CD4-positive, alpha-beta T cell treated with Interferon gamma for 1 hour (primary cell): ENCODE measurements around the gene CRAT.
"Not testable (repeated sequence)": the region's sequence is repeated elsewhere in the genome, so short reads cannot be mapped to it uniquely, and the experiment has no call there.

ENCODE experiments used
- DNase-seq: peaks from one replicate; pipeline ENCODE4 v3.0.0-alpha.2; 2020

Gene CRAT

DNA sequence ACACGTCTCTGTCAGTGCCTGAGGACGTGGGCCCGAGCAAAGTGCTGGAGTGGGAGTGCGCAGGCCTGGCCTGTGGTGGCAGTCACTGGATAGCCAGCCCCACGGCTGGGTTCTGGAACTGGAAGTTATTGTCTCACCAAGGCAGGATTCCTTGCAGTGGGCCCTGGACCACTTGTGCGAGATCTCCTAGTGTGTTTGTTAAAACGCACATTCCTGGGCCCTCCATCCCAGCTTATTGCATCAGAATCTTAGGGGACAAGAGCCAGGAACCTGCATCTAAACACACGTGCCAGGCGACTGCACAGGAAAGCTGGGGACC lies 27.5 kb upstream of the CRAT start:
- DNase-seq = no peak

DNA sequence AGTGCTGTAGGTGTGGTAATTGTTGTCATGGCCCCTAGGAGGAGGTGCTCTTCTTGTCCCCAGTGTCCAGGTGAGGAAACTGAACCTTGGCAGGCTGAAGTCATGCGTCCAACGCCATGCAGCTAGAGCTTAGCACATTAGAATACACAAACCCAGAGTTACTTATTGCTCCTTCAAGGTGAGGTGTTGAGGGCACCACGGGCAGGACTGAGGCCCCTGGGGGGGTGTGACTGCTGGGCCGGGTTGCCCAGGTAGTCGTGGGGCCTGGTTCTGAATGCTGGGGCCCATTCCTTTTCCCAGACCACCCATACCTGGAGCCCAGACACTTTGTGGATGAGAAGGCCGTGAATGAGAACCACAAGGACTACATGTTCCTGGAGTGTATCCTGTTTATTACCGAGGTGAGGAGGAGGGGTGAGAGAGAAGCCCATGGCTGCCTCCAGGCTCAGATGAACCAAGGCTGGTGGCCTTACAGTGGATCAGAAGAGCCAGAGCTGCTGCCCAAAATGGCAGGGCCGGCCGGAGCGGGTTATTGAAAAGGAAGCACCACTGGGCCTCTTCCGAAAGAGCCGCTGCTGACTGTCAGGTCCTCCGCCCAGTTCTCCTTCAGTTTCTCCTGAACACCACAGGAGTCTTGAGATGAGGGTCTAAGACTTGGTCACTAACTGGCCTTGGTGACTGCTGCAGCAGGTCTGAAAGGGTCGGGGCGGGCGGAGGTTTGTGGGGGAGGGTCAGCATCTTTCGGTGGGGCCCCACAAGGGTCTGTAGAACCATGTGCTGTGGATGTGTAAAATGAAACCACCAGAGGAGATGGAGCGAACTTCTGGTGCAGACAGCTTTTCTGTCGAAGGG lies 26.9 kb upstream of the CRAT start:
- no peak for DNase-seq

DNA sequence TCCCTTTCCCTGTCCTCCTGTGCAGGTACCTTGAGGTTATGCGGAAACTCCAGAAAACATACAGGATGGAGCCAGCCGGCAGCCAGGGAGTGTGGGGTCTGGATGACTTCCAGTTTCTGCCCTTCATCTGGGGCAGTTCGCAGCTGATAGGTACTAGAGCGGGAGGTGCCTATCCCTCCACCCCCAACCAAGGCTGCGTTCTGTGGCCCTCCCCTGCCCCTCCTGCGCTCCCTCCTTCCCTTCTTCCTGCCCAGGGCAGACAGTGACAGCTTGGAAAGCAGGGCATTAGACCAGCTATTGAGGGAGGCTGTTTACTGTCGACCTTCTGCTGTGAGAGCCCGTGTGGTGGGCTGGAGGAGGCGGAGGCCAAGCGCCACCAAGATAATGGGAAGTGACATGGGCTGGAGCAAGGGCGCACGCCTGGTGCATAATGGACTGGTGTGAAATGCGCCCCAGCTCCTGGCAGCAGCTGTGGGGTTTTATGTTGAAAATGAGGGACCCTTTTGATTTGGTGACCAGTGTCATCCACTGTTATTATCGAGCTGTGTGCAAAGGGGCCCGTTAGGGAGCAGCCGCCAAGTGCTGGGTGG lies 25.9 kb upstream of the CRAT start:
- DNase-seq = no peak

DNA sequence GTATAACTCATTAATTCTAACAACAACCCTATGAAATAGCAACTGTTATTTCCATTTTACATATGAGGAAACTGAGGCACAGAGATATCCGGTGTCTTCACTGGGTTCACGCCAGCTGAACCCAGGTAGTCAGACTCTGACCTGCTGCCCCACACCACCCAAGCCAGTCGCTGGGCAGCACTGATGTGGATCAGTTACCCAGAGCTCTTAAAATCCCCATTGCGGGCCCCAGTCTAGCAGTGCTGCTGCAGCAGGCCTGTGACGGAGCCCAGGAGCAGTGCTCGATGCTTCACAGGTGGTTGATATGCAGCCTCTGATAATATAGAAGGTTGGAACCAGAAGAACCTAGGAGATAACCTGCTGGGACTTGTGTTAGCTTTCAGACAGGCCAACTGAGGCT lies 24.9 kb upstream of the CRAT start:
- no peak for DNase-seq

DNA sequence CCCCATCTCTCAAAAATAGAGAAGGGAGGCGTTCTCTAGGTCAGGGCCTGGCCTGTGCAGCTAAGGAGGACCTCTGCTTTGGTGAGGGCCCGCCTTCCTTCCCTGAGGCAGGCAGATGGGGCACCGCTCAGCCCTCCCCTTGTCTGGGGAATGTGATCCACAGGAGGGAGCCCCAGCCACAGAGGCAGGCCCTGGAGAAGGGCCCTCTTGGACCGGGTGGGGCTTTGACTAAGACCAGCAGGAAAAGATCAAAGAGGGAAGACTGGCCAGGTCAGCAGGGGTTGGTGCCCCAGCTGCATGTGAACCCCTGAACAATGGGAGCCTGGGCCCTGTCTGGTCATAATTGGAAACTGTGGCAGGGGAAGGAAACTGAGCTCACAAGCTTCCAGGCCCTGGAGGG lies 22.5 kb upstream of the CRAT start:
- DNase-seq = no peak

DNA sequence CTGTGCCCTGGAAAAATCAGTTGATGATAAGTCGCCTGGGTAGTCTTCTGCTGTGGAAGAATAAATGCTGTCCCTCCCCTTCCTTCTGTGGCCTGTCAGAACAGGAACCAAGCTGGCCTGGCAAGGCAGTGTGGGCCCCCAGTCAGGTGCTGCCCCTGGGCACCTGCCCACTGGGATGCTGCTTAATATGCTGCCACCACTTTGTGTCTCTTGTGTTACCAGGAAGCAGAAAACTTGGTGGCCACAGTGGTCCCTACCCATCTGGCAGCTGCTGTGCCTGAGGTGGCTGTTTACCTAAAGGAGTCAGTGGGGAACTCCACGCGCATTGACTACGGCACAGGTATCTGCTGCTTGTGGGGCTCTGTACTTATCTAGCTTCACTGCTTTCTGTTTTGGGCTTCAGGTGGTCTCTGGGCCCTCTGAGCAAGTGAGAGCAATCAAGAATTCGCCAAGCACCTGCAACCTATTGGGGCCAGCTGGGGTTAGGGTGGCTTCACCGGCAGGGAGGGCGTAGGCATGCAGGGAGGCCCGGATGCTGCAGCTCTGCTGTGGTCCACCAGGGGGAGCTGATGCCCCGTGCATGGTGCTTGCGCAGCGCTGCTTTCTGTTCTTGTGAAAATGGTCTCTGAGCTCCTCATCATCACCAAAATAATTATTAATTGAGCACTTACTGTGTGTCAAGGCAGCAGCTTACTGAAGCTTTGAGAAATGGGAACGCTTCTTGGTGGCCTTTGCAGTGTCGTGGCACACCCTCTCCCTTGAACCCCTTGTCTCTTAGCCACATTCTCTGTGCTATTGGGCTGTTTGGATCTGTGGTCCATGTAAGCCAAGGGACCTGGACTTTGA lies 20.9 kb upstream of the CRAT start:
- DNase-seq = peak; percentile 81

DNA sequence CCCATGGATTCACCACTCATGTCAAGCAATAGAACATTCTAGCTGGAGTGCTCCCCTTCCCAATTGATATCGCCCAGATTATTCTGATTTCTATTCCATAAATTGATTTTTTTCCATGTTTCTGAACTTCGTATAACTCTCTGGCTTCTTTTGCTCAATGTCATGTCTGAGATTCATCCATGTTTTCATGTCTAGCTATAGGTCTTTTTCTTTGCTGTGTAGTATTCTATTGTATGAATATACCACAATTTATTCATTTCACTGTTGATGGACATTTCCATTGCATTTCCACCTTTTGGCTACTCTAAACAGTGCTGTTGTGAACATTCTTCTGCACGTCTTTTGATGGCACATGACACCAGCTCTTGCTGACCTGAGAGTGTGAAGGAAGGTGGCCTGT lies 20.2 kb upstream of the CRAT start:
- DNase-seq = no peak

DNA sequence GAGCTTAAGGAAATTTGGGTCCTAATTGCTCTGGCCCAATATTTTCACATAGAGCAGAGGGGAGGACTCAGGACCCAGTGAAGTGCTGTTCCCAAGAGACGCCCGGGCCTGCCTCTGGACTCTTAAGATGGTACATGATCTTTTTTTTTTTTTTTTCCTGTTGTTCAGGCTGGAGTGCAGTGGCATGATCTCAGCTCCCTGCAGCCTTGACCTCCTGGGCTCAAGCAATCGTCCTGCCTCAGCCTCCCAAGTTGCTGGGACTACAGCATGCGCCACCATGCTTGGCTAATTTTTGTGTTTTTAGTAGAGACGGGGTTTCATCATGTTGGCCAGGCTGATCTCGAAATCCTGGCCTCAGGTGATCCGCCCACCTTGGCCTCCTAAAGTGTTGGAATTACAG lies 19.7 kb upstream of the CRAT start:
- not testable (repeated sequence) for DNase-seq

DNA sequence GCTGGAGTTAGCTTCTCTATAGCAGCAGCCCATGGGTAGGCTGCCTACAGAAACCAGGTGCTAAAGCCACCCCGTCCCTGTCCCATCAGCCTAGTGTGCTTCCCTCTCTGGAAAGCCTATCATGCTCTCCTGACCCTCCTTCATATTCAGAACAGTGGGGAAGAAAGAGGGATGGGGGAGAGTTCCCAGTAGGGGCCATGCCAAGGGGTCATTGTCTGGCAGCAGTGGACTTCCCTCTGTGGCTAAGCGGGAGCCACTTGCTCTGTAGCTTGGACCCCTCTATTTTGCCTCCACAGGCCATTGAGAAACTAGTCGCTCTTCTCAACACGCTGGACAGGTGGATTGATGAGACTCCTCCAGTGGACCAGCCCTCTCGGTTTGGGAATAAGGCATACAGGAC lies 18.1 kb upstream of the CRAT start:
- DNase-seq = no peak

DNA sequence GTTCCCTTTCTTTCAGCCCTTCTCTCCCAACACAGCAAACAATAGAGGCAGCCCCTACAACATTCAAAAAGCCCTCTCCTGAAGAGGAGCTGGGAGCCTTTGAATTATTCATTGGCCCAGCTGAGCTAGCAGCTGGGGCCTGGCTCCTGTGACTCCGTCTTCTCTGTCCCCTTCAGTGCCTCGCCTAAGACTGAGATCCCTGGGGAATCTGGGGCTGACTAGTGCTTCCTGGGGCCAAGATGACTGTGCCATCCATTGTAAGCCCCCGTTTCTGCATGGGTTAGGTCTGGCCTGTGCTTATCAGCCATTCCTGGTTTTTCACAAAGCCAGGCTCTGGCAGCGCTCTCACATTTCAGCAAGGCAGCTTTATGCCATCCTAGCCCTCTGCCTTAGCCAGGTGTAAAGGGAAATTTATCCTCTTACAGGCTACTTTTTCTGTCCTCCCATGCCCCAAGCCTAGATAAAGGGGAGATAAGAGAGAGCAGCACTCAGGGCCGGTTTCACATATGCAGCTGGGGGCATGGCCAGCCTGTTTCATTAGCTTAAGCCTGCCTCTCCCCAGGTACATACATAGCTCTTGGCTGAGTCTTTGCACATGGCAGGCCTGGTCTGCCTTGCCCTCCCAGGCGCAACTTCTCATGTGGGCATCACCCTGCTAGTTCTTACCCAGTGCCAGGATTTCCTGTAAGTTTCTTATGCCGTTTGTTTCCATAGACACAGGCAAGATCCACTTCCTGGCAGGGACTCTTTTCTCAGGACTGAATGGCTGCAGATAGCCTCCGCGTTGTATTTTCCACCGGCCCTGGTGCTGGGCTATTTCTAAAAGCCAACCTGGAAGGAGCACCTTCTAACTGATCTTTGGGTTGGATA lies 16.4 kb upstream of the CRAT start:
- DNase-seq = no peak

DNA sequence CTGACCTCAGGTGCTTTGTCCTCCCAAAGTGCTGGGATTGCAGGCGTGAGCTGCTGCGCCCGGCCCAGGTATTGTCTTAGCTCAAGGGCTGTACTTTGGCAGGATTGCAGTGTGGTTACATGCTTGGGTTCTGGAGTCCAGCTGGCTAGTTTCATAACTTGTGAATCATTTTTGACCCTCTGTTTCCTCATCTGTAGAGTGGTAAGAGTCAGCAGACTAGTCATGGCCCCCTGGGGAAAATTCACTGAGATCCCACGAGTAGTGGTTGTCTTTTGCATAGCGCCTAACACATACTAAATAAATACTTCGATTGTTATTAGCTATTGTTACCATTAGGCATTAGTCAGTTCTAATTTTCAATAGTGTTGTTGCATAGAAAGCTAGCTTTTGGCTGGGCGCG lies 14.9 kb upstream of the CRAT start:
- no peak for DNase-seq

DNA sequence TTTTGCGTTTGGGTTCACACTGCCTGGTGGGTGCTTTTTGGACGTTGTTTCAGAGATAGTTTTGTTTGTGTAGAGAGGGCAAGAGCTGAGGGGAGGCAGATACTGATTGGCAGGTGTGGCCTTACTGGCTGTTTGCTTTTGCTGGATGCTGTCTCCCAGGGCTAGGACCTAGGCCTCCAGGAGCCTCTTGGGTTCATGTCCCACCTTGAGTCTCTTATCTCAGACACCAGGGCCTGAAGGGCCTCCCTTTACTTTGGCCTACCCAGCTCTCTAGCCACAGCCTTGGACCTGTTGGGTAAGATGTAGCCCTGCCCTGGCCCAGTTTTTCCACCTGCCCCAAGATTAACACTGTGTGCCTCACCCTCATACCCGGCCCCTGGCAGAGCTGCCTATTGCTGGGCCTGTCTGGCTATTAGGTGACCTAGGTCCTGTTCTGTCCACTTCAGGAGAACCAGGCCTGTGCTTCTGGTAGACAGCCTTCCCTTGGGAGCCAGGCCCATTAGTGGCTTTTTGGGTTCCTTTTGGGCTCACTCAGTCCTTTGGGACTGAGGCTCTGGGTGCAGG lies 14.0 kb upstream of the CRAT start:
- DNase-seq = no peak

DNA sequence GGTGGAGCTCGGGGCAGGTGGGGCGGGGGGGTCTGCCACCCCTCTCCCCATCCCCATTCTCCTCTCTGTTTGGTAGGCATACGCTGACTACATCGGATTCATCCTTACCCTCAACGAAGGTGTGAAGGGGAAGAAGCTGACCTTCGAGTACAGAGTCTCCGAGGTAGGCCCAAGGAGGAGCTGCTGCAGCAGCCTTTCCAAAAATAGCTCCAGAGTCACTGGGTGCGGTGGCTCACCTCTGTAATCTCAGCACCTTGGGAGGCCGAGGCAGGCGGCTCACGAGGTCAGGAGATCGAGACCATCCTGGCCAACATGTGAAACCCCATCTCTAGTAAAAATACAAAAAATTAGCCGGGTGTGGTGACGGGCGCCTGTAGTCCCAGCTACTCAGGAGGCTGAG lies 12.4 kb upstream of the CRAT start:
- not testable (repeated sequence) for DNase-seq

DNA sequence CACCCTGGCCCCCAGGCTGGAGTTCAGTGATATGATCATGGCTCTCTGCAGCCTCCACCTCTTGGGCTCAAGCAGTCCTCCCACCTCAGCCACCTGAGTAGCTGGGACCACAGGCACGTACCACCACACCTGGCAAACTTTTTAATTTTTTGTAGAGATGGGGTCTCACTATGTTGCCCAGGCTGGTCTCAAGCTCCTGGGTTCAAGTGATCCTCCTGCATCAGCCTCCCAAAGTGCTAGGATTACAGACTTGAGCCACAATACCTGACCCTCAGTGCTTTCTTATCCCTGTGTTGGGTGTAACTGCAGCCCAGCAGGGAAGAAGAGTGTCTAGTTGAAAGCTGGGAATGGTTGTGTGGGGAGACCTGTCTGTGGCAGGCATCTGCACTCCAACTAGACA lies 11.5 kb upstream of the CRAT start:
- no peak for DNase-seq

DNA sequence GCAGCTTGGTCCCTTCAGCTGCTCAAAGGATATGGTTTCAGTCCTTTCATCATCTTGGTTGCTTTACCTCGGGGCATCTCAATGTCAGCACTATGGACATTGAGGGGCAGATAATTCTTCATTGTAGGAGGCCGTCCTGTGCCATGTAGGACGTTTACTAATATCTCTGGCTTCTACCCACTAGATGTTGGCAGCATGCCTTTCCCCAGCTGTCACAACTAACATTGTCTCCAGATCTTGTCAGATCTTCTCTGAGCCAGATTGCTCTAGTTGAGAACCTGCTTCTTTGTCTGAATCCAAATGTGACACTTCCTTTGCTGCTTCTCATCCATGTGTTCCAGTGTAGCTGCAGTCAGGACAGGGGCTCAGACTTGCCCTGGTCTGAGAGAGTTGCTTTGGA lies 10.9 kb upstream of the CRAT start:
- no peak for DNase-seq

DNA sequence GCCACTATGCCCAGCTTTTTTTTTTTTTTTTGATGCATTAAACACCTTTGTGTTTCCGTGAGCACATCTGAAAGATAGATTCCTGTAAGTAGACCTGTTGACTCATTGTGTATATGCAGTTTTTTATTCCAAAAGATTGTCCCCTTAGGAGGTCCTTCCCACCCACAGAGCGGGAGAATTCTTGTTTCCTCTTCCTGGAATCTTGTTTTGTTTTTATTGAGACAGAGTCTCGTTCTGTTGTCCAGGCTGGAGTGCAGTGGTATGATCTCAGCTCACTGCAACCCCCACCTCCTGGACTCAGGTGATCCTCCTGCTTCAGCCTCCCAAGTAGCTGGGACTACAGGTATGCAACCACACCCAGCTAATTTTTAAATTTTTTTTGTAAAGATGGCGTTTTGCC lies 8.2 kb upstream of the CRAT start:
- no peak for DNase-seq

DNA sequence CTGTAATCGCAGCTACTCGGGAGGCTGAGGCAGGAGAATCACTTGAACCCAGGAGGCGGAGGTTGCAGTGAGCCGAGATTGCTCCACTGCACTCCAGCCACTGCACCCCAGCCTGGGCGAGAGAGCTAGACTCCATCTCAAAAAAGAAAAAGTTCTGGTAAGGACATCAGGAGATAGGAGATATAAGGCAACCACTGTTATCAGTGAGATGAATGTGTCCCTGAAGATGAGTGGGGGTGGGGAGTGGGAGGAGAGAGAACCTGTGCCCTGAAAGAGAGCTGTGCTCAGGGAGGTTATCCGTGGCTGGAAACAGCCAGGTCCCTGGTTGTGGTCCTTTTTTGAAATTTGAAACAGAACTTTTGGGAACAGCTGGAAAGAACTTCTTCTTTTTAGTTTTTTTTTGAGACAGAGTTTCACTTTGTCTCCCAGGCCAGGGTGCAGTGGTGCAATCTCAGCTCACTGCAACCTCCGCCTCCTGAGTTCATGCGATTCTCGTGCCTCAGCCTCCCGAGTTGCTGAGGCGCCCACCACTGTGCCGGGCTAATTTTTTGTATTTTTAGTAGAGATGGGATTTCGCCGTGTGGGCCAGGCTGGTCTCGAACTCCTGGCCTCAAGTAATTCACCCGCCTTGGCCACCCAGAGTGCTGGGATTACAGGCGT lies 3.2 kb upstream of the CRAT start:
- DNase-seq = no peak

DNA sequence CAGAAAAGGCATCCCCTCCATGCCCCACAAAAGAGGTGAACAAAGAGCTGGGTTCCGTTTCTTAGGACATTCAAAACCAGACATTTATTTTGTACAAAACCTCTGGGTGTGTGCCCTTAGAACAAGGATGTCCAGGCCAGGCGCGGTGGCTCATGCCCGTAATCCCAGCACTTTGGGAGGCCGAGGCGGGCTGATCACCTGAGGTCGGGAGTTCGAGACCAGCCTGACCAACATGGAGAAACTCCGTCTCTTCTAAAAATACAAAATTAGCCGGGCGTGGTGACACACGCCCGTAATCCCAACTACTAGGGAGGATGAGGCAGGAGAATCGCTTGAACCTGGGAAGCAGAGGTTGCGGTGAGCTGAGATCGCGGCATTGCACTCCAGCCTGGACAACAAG lies 1.9 kb upstream of the CRAT start:
- not testable (repeated sequence) for DNase-seq

DNA sequence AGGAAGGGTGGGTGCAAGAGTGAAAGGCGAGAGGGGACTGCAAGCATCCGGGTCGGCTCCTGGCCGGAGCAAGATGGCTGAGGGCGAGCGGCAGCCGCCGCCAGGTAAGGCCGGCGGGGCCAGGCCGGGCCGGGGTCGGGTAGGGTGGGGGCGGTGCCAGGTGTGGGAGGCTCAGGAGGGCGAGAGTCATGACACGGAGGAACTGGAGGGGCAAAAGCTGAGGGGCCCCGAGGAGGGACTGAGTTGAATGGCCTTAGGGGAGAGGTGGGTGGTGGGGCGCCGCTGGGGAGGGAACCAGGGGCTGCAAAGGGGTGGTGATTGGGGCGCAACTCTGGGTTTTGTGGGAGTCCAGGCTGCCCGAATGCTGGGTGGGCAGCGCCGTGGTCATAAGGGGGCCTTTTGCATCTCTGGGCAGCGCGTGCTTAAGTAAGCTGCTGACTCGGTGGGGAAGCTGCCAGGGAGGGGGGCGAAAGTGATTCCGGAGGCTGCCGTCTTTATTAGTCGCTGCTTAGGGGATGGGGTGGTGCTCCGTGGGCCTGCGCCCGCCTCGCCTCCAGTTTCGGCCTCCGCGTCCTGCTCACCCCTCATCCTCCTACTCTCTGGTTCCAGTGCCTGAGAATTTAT lies 1.0 kb upstream of the CRAT start:
- no peak for DNase-seq

DNA sequence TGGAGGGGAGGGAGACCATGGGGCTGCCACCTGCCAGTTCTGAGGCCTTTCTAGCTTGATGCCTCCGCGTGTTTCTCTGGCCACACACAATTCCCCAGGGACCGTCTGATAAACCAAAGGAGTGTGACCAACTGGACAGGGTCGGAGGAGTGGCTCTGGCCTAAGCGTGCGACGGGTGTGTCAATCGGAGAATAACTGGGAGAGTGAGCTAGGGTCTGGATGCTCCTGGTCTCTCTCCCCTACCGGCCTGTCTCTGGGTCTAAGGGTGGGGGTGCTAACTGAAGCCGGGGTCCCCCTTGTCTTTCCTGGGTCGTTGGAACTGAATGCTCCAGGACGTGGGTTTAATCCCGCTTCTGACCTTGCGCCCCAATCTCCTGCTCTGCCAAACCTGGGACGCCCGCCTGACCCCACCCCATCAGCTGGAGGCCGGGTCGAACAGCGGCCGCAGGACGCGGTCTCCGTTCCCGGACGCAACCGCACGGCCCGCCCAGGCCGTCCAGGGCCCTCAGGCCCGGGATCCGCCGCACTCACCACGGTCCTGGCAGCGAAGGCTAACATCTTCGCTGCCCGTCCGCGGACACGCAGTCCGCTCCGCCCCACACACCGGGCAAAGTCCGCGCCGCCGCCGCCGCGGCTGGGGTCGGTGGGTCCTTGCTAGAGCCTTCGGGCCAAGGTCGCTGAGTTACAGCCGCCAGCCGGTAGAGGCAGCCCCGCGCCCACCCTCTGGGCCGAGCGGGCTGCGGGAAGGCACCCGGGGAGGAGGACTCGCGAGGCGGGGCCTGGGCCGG lies 447 bp downstream of the CRAT start:
- no peak for DNase-seq

DNA sequence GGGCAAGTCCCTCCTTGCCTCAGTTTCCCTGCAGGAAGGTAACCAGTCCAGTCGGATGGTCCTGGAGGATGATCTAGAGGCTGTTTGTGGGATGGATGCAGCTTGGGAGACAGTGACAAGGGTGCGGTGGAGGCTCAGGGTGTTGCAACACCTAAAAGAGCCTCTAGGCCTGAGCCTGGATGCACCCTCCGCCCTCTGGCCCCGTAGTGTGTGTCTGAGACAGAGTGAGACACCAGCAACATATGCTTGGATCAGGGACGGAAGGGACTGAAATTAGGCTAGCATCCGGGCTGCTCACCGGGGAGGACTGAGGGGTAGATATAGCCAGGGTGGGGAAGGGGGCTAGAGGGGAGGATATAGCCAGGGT lies 1.1 kb downstream of the CRAT start:
- DNase-seq = peak; percentile 20
